ENCODE results near the gene PCDH9. TPM values are rescaled to one million over a fixed set of nuclear protein-coding genes. Genes with fewer than 3 reads are reported as not detected.

Gene PCDH9
- total RNA-seq, 1 donor from 2014 or later: 10.4 TPM

- H4K20me1 ChIP-seq (ENCODE audit: insufficient read depth, low read length): no peaks in the 10 kb centered on the region
- no peaks in the 10 kb centered on the region for H3K9me3 ChIP-seq (ENCODE audit: insufficient read depth, low read depth, low read length)
- no peaks in the 10 kb centered on the region for H3K27me3 Mint-ChIP-seq (ENCODE audit: low read depth, unreplicated experiment)
- no peak for TF ChIP-seq CTCF (IDR thresholded peaks at IDR 0.05; ENCODE audit: insufficient read depth, low read depth, low read length)
- no peak for TF ChIP-seq EZH2 (IDR thresholded peaks at IDR 0.05; ENCODE audit: insufficient read depth, low read length)
- H3K4me1 ChIP-seq (ENCODE audit: insufficient read depth, low read length): no peaks in the 10 kb centered on the region
- no peak overlapping the region for H3K4me3 Mint-ChIP-seq (ENCODE audit: unreplicated experiment)
- DNase-seq (ENCODE audit: low read depth) (no peak), FAIRE-seq (no peak)
- no peak overlapping the region for H3K4me3 ChIP-seq (ENCODE audit: insufficient read depth, low read depth, low read length)
- H3K9me3 Mint-ChIP-seq (ENCODE audit: unreplicated experiment): no peaks in the 10 kb centered on the region
- H3K4me1 Mint-ChIP-seq (ENCODE audit: low read depth, unreplicated experiment): no peaks in the 10 kb centered on the region
- no peaks in the 10 kb centered on the region for H3K36me3 Mint-ChIP-seq (ENCODE audit: low read depth, unreplicated experiment)
- H3K79me2 ChIP-seq (ENCODE audit: insufficient read depth, low read length): no peaks in the 10 kb centered on the region
- no peaks in the 10 kb centered on the region for H3K27me3 ChIP-seq (ENCODE audit: insufficient read depth, low read length)
- H2AFZ ChIP-seq (ENCODE audit: low read depth, low read length): no peak overlapping the region
- no peak overlapping the region for H3K9ac ChIP-seq (ENCODE audit: low read length)
- no peak overlapping the region for H3K27ac Mint-ChIP-seq (ENCODE audit: unreplicated experiment)
- H3K4me2 ChIP-seq (ENCODE audit: low read length): no peak overlapping the region
- H3K36me3 ChIP-seq (ENCODE audit: insufficient read depth, low read length): no peaks in the 10 kb centered on the region
- H3K27ac ChIP-seq (ENCODE audit: low read depth, low read length): no peak overlapping the region
These were observed 865.0 kb downstream of the PCDH9 start for GRCh38 chr13:66365101-66365500.

- FAIRE-seq: no peak
- Histone ChIP-seq H3K9ac (ENCODE audit: low read length) (no peak overlapping the region), H3K27me3 (ENCODE audit: insufficient read depth, low read length) (no peaks in the 10 kb centered on the region), H3K4me3 (ENCODE audit: insufficient read depth, low read depth, low read length) (no peak overlapping the region), H4K20me1 (ENCODE audit: insufficient read depth, low read length) (no peaks in the 10 kb centered on the region), H2AFZ (ENCODE audit: low read depth, low read length) (no peak overlapping the region), H3K27ac (ENCODE audit: low read depth, low read length) (no peak overlapping the region), H3K4me2 (ENCODE audit: low read length) (no peak overlapping the region), H3K36me3 (ENCODE audit: insufficient read depth, low read length) (no peaks in the 10 kb centered on the region), H3K4me1 (ENCODE audit: insufficient read depth, low read length) (no peaks in the 10 kb centered on the region), H3K79me2 (ENCODE audit: insufficient read depth, low read length) (no peaks in the 10 kb centered on the region), H3K9me3 (ENCODE audit: insufficient read depth, low read depth, low read length) (no peaks in the 10 kb centered on the region)
- Mint-ChIP-seq H3K4me1 (ENCODE audit: low read depth, unreplicated experiment) (no peaks in the 10 kb centered on the region), H3K4me3 (ENCODE audit: unreplicated experiment) (no peak overlapping the region), H3K9me3 (ENCODE audit: unreplicated experiment) (no peaks in the 10 kb centered on the region), H3K27me3 (ENCODE audit: low read depth, unreplicated experiment) (no peaks in the 10 kb centered on the region), H3K36me3 (ENCODE audit: low read depth, unreplicated experiment) (no peaks in the 10 kb centered on the region), H3K27ac (ENCODE audit: unreplicated experiment) (no peak overlapping the region)
- no peak for DNase-seq (ENCODE audit: low read depth)
- TF ChIP-seq CTCF (IDR thresholded peaks at IDR 0.05; ENCODE audit: insufficient read depth, low read depth, low read length): no peak
- no peak for TF ChIP-seq EZH2 (IDR thresholded peaks at IDR 0.05; ENCODE audit: insufficient read depth, low read length)
These were observed 865.8 kb downstream of the PCDH9 start for GRCh38 chr13:66364346-66364745.

- no peaks in the 10 kb centered on the region for H3K4me1 Mint-ChIP-seq (ENCODE audit: low read depth, unreplicated experiment)
- Histone ChIP-seq H3K27me3 (ENCODE audit: insufficient read depth, low read length) (no peaks in the 10 kb centered on the region), H2AFZ (ENCODE audit: low read depth, low read length) (no peak overlapping the region), H3K4me2 (ENCODE audit: low read length) (no peak overlapping the region), H3K9me3 (ENCODE audit: insufficient read depth, low read depth, low read length) (no peaks in the 10 kb centered on the region), H3K4me1 (ENCODE audit: insufficient read depth, low read length) (no peaks in the 10 kb centered on the region), H3K9ac (ENCODE audit: low read length) (no peak overlapping the region), H3K36me3 (ENCODE audit: insufficient read depth, low read length) (no peaks in the 10 kb centered on the region), H4K20me1 (ENCODE audit: insufficient read depth, low read length) (no peaks in the 10 kb centered on the region), H3K79me2 (ENCODE audit: insufficient read depth, low read length) (no peaks in the 10 kb centered on the region), H3K4me3 (ENCODE audit: insufficient read depth, low read depth, low read length) (no peak overlapping the region), H3K27ac (ENCODE audit: low read depth, low read length) (no peak overlapping the region)
- no peak for TF ChIP-seq CTCF (IDR thresholded peaks at IDR 0.05; ENCODE audit: insufficient read depth, low read depth, low read length)
- no peak for TF ChIP-seq EZH2 (IDR thresholded peaks at IDR 0.05; ENCODE audit: insufficient read depth, low read length)
- H3K9me3 Mint-ChIP-seq (ENCODE audit: unreplicated experiment): no peaks in the 10 kb centered on the region
- DNase-seq (ENCODE audit: low read depth) (peak; percentile 14), FAIRE-seq (no peak)
- H3K27ac Mint-ChIP-seq (ENCODE audit: unreplicated experiment): no peak overlapping the region
- H3K36me3 Mint-ChIP-seq (ENCODE audit: low read depth, unreplicated experiment): no peaks in the 10 kb centered on the region
- no peak overlapping the region for H3K4me3 Mint-ChIP-seq (ENCODE audit: unreplicated experiment)
- H3K27me3 Mint-ChIP-seq (ENCODE audit: low read depth, unreplicated experiment): no peaks in the 10 kb centered on the region
These were observed 867.7 kb downstream of the PCDH9 start for GRCh38 chr13:66362485-66362884.

Data from astrocyte (in vitro differentiated cells and primary cell).